Karpas-422 (cell line): Measurements from ENCODE around the gene HOMER2. TPM values are rescaled to one million over a fixed set of nuclear protein-coding genes. Genes with fewer than 3 reads are reported as not detected.

Source experiments
- DNase-seq: peaks from one replicate; pipeline ENCODE4 v3.0.0-alpha.2; 2015
- H2AFZ ChIP-seq: fragments of 200-600 bp; sonication (generic); 2 replicates; pipeline ENCODE4 v1.6.1; 2014; ENCODE audit warnings: antibody characterized with exemption, low read length, mixed read lengths
- H3K27ac ChIP-seq: fragments of 200-600 bp; sonication (generic); 2 replicates; pipeline ENCODE4 v1.5.1; 2014; ENCODE audit warnings: mild to moderate bottlenecking, low read length, moderate library complexity
- H3K27me3 ChIP-seq: fragments of 200-600 bp; sonication (generic); 2 replicates; pipeline ENCODE4 v1.6.1; 2014; ENCODE audit warnings: low read length, mixed read lengths
- H3K36me3 ChIP-seq: fragments of 200-600 bp; sonication (generic); 2 replicates; pipeline ENCODE4 v1.6.1; 2014; ENCODE audit warnings: low read length, mixed read lengths; ENCODE audit not compliant: insufficient read depth
- H3K4me1 ChIP-seq: fragments of 200-600 bp; sonication (generic); 2 replicates; pipeline ENCODE4 v1.6.1; 2014; ENCODE audit warnings: mild to moderate bottlenecking, low read length, mixed read lengths
- H3K4me2 ChIP-seq: fragments of 200-600 bp; sonication (generic); 2 replicates; pipeline ENCODE4 v1.6.1; 2014; ENCODE audit warnings: low read length, low read depth, mild to moderate bottlenecking; ENCODE audit not compliant: poor library complexity, severe bottlenecking
- H3K4me3 ChIP-seq: fragments of 200-600 bp; sonication (generic); 2 replicates; pipeline ENCODE4 v1.5.1; 2014; ENCODE audit warnings: mild to moderate bottlenecking, antibody characterized with exemption, low read length, mixed read lengths
- H3K79me2 ChIP-seq: fragments of 200-600 bp; sonication (generic); 2 replicates; pipeline ENCODE4 v1.6.1; 2014; ENCODE audit warnings: mild to moderate bottlenecking, low read length, mixed read lengths
- H3K9ac ChIP-seq: fragments of 200-600 bp; sonication (generic); 2 replicates; pipeline ENCODE4 v1.6.0; 2014; ENCODE audit warnings: low read length
- H3K9me2 ChIP-seq: fragments of 200-600 bp; sonication (generic), shearing (Covaris generic); replicated peaks from 2 replicates; pipeline ENCODE4 v1.6.0; 2014; ENCODE audit warnings: mild to moderate bottlenecking, low read length, moderate library complexity; ENCODE audit not compliant: insufficient read depth
- H3K9me3 ChIP-seq: fragments of 300-700, 200-600 bp; sonication (generic); 2 replicates; pipeline ENCODE4 v1.6.1; 2014; ENCODE audit warnings: low read length, mixed read lengths
- H4K20me1 ChIP-seq: fragments of 200-600 bp; sonication (generic); 2 replicates; pipeline ENCODE4 v1.6.1; 2014; ENCODE audit warnings: mild to moderate bottlenecking, antibody characterized with exemption, low read length, low read depth; ENCODE audit not compliant: insufficient read depth
- total RNA-seq: library from RNA; depleted of rRNA; stranded (reverse); fragments of >200 nt; shearing (Covaris generic); gene quantifications from 2 replicates; pipeline ENCODE4 v1.2.3, GENCODE V29; 2014; ENCODE audit warnings: low replicate concordance

The HOMER2 gene
- total RNA-seq, 1 experiment from 2014 or later, result 30.4 TPM

GRCh38 chr15:82807920-82808633 lies 144.4 kb downstream of the HOMER2 start:
- peak overlapping the region; percentile 76 for H3K4me3 ChIP-seq
- peak overlapping the region; percentile 86 for H2AFZ ChIP-seq
- no peaks in the 10 kb centered on the region for H3K9me2 ChIP-seq
- H3K79me2 ChIP-seq, result peaks cover 31% of the 10 kb centered on the region
- peaks cover 60% of the 10 kb centered on the region for H3K4me1 ChIP-seq
- H3K9me3 ChIP-seq, result no peaks in the 10 kb centered on the region
- H3K4me2 ChIP-seq, result peak overlapping the region; percentile 87
- H3K9ac ChIP-seq, result peak overlapping the region; percentile 65
- peak; percentile 58 for DNase-seq
- H4K20me1 ChIP-seq, result peaks cover 16% of the 10 kb centered on the region
- no peaks in the 10 kb centered on the region for H3K27me3 ChIP-seq
- H3K36me3 ChIP-seq, result peaks cover 8% of the 10 kb centered on the region; the same call in 1 of the 2 replicates
- H3K27ac ChIP-seq, result peak overlapping the region; percentile 91

GRCh38 chr15:82805994-82806406 lies 146.5 kb downstream of the HOMER2 start, which contains the start of gene FSD2:
Gene FSD2, minus strand, starts transcription at chr15:82806069. Its CDS starts 18,679 bp downstream, at chr15:82787390.
- H3K36me3 ChIP-seq, result no peaks in the 10 kb centered on the region
- H3K27me3 ChIP-seq, result no peaks in the 10 kb centered on the region
- peak; percentile 90 for DNase-seq
- peak within 1 kb of the TSS; percentile 58 for H3K4me3 ChIP-seq
- H3K27ac ChIP-seq, result peak within 1 kb of the TSS; percentile 91
- H3K4me1 ChIP-seq, result peaks cover 57% of the 10 kb centered on the region
- H3K4me2 ChIP-seq, result peak within 1 kb of the TSS; percentile 85
- peaks cover 8% of the 10 kb centered on the region; the same call in 1 of the 2 replicates for H4K20me1 ChIP-seq
- peak within 1 kb of the TSS; percentile 76 for H2AFZ ChIP-seq
- H3K9me2 ChIP-seq, result no peaks in the 10 kb centered on the region
- no peaks in the 10 kb centered on the region for H3K9me3 ChIP-seq
- peaks cover 10% of the 10 kb centered on the region for H3K79me2 ChIP-seq
- peak within 1 kb of the TSS; percentile 53 for H3K9ac ChIP-seq

- Histone ChIP-seq H3K27ac (no peak overlapping the region), H4K20me1 (no peaks in the 10 kb centered on the region), H3K4me2 (no peak overlapping the region), H2AFZ (no peak overlapping the region), H3K36me3 (no peaks in the 10 kb centered on the region), H3K79me2 (no peaks in the 10 kb centered on the region), H3K4me1 (peaks cover 57% of the 10 kb centered on the region), H3K9me3 (no peaks in the 10 kb centered on the region), H3K27me3 (no peaks in the 10 kb centered on the region), H3K9ac (no peak overlapping the region), H3K9me2 (no peaks in the 10 kb centered on the region), H3K4me3 (no peak overlapping the region)
- no peak for DNase-seq
These were observed 148.0 kb downstream of the HOMER2 start for GRCh38 chr15:82804575-82804949.

- Histone ChIP-seq H3K9me3 (no peaks in the 10 kb centered on the region), H3K4me2 (no peak overlapping the region), H3K9me2 (no peaks in the 10 kb centered on the region), H2AFZ (no peak overlapping the region), H3K27me3 (no peaks in the 10 kb centered on the region), H3K36me3 (no peaks in the 10 kb centered on the region), H3K4me3 (no peak overlapping the region), H3K27ac (no peak overlapping the region), H4K20me1 (no peaks in the 10 kb centered on the region), H3K79me2 (no peaks in the 10 kb centered on the region), H3K4me1 (peaks cover 55% of the 10 kb centered on the region), H3K9ac (no peak overlapping the region)
- DNase-seq, result no peak
These were observed 148.5 kb downstream of the HOMER2 start for GRCh38 chr15:82803793-82804574.

GRCh38 chr15:82802497-82802896 lies 150.0 kb downstream of the HOMER2 start:
- Histone ChIP-seq H3K27me3 (no peaks in the 10 kb centered on the region), H2AFZ (no peak overlapping the region), H3K9ac (no peak overlapping the region), H3K9me2 (no peaks in the 10 kb centered on the region), H3K4me1 (peaks cover 40% of the 10 kb centered on the region), H4K20me1 (no peaks in the 10 kb centered on the region), H3K36me3 (no peaks in the 10 kb centered on the region), H3K4me2 (no peak overlapping the region), H3K27ac (no peak overlapping the region), H3K4me3 (no peak overlapping the region), H3K79me2 (no peaks in the 10 kb centered on the region), H3K9me3 (no peaks in the 10 kb centered on the region)
- peak; percentile 57 for DNase-seq

GRCh38 chr15:82799183-82799841 lies 153.2 kb downstream of the HOMER2 start:
- Histone ChIP-seq H3K9me3 (no peaks in the 10 kb centered on the region), H3K27ac (no peak overlapping the region), H3K4me3 (no peak overlapping the region), H3K27me3 (no peaks in the 10 kb centered on the region), H3K4me1 (peaks cover 8% of the 10 kb centered on the region), H2AFZ (no peak overlapping the region), H4K20me1 (no peaks in the 10 kb centered on the region), H3K79me2 (no peaks in the 10 kb centered on the region), H3K36me3 (no peaks in the 10 kb centered on the region), H3K9me2 (no peaks in the 10 kb centered on the region), H3K9ac (no peak overlapping the region), H3K4me2 (no peak overlapping the region)
- DNase-seq, result no peak
